ENCODE results near the gene BIRC7. TPM values are rescaled to one million over a fixed set of nuclear protein-coding genes. Genes with fewer than 3 reads are reported as not detected.

Gene BIRC7, protein sequence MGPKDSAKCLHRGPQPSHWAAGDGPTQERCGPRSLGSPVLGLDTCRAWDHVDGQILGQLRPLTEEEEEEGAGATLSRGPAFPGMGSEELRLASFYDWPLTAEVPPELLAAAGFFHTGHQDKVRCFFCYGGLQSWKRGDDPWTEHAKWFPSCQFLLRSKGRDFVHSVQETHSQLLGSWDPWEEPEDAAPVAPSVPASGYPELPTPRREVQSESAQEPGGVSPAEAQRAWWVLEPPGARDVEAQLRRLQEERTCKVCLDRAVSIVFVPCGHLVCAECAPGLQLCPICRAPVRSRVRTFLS
- total RNA-seq (2021; ENCODE audit: unreplicated experiment): 0.96 TPM
- polyA plus RNA-seq (2012): 0.68 and 0.84 TPM in 2 replicates
- percentile 18 among the genes with signal in this experiment for Bru-seq, nascent RNA
- percentile 16 among the genes with signal in this experiment for BruChase-seq, experiment 1, labeled RNA remaining after a 6-hour chase
- not detected for BruChase-seq, experiment 2, labeled RNA remaining after a 2-hour chase
- long read RNA-seq: 0 reads

DNA sequence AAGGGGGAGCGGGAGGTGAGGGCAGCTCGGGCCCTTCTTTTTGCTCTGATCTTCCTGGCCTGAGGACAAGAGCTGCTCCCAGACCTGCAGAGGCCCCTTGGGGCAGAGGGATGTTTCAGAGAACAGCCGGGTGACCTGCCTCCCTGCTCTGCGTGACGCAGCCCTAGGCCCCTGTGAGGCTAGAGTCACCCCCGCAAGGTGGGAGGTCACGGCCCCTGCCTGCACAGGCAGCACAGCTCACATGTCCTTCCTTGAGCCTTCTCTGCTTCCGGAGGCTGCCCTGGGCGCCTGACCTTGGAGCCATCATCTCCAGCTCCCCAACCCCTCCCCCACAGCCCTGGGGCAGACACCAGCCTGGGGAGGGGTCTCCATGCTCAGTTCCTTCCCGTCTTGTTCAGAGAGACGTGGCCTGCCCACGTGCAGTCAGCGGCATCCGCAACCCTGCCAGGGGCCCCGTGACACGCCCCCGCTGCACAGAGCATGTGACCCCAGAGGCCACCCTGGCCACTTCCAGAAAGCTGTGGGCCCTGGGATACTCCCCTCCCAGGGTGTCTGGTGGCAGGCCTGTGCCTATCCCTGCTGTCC lies at the start of gene BIRC7:
TSS of gene BIRC7 (plus strand) at position 507 of the 585 bp plus-strand sequence. CDS start 192 bp downstream, outside the sequence.
- H3K9ac ChIP-seq (ENCODE audit: low read length): peak within 1 kb of the TSS; percentile 32
- H3K79me2 ChIP-seq (ENCODE audit: insufficient read depth, low read length): no peaks in the 10 kb centered on the region
- no peaks in the 10 kb centered on the region for H3K9me3 ChIP-seq (ENCODE audit: control insufficient read depth in 1 of 2, insufficient read depth in 1 of 2, low read depth in 1 of 2, low read length in 2 of 2)
- H3K4me1 ChIP-seq (ENCODE audit: control insufficient read depth in 1 of 2, insufficient read depth in 2 of 2, low read length in 2 of 2): peaks cover 38 to 58% of the 10 kb centered on the region in 2 experiments
- no peaks in the 10 kb centered on the region for H4K20me1 ChIP-seq (ENCODE audit: insufficient read depth)
- H3K4me3 ChIP-seq (replicated peaks in 1 of 2; ENCODE audit: low read depth in 1 of 2, low read length in 2 of 2): peak within 1 kb of the TSS; percentile 13 to 29; a peak in 3 of 4 replicates
- ATAC-seq (no peak), DNase-seq (ENCODE audit: low read depth, low spot score) (no peak)
- H3K27ac ChIP-seq (ENCODE audit: low read depth, low read length): peak within 1 kb of the TSS; percentile 39; the same call in 1 of the 2 replicates
- H3K27me3 ChIP-seq (ENCODE audit: insufficient read depth, low read length): no peaks in the 10 kb centered on the region
- no TSS peak for BruUV-seq (replicated peaks)
- peak within 1 kb of the TSS; percentile 69 for H3K4me2 ChIP-seq (ENCODE audit: low read length)
- no peak within 1 kb of the TSS for H2AFZ ChIP-seq (ENCODE audit: low read depth, low read length, poor library complexity, severe bottlenecking)
- intact Hi-C loops (cut with micrococcal nuclease): no loop called here
- no peaks in the 10 kb centered on the region for H3K9me2 ChIP-seq (ENCODE audit: insufficient read depth)
- ChIA-PET CTCF (interaction anchor here (1.5 to 6.2 kb wide), 2 partner anchors 11 kb away, joined by 3 to 107 read pairs; no protein-coding TSS in a partner anchor), RAD21 (ENCODE audit: low non-redundant PET in 1 of 2, low total read pairs in 2 of 2, uncharacterized antibody in 2 of 2, unreplicated experiment in 2 of 2) (no interaction called here), POLR2A (interaction anchor here (1.4 kb wide), 2 partner anchors 12 to 15 kb away, joined by 3 to 9 read pairs; no protein-coding TSS in a partner anchor)
- no peaks in the 10 kb centered on the region for H3K36me3 ChIP-seq (ENCODE audit: control insufficient read depth in 1 of 2, insufficient read depth in 2 of 2, low read length in 2 of 2)
- TF ChIP-seq EZH2 (IDR thresholded peaks at IDR 0.05): no peak
- no peak for TF ChIP-seq ELF1 (IDR thresholded peaks at IDR 0.05; ENCODE audit: borderline replicate concordance, low read depth)
- no peak for TF ChIP-seq ZNF274 (IDR thresholded peaks at IDR 0.05; ENCODE audit: low read depth, low read length)
- TF ChIP-seq, protein P1, sequence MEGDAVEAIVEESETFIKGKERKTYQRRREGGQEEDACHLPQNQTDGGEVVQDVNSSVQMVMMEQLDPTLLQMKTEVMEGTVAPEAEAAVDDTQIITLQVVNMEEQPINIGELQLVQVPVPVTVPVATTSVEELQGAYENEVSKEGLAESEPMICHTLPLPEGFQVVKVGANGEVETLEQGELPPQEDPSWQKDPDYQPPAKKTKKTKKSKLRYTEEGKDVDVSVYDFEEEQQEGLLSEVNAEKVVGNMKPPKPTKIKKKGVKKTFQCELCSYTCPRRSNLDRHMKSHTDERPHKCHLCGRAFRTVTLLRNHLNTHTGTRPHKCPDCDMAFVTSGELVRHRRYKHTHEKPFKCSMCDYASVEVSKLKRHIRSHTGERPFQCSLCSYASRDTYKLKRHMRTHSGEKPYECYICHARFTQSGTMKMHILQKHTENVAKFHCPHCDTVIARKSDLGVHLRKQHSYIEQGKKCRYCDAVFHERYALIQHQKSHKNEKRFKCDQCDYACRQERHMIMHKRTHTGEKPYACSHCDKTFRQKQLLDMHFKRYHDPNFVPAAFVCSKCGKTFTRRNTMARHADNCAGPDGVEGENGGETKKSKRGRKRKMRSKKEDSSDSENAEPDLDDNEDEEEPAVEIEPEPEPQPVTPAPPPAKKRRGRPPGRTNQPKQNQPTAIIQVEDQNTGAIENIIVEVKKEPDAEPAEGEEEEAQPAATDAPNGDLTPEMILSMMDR (IDR thresholded peaks at IDR 0.05 in 2 of 3, conservative IDR thresholded peaks at IDR 0.05 in 1 of 3; ENCODE audit: borderline replicate concordance in 1 of 3, insufficient read depth in 1 of 3, low read depth in 2 of 3, low read length in 2 of 3): no peak
- TF ChIP-seq YY1 (IDR thresholded peaks at IDR 0.05; ENCODE audit: extremely low read depth, insufficient replicate concordance, low read depth, low read length): no peak
- no peak for TF ChIP-seq FOSL1 (IDR thresholded peaks at IDR 0.05; ENCODE audit: low read depth)
- no peak for TF ChIP-seq RAD21 (IDR thresholded peaks at IDR 0.05; ENCODE audit: low read depth)
- no peak for TF ChIP-seq SIN3A (IDR thresholded peaks at IDR 0.05; ENCODE audit: low read depth)
- TF ChIP-seq, protein P2, sequence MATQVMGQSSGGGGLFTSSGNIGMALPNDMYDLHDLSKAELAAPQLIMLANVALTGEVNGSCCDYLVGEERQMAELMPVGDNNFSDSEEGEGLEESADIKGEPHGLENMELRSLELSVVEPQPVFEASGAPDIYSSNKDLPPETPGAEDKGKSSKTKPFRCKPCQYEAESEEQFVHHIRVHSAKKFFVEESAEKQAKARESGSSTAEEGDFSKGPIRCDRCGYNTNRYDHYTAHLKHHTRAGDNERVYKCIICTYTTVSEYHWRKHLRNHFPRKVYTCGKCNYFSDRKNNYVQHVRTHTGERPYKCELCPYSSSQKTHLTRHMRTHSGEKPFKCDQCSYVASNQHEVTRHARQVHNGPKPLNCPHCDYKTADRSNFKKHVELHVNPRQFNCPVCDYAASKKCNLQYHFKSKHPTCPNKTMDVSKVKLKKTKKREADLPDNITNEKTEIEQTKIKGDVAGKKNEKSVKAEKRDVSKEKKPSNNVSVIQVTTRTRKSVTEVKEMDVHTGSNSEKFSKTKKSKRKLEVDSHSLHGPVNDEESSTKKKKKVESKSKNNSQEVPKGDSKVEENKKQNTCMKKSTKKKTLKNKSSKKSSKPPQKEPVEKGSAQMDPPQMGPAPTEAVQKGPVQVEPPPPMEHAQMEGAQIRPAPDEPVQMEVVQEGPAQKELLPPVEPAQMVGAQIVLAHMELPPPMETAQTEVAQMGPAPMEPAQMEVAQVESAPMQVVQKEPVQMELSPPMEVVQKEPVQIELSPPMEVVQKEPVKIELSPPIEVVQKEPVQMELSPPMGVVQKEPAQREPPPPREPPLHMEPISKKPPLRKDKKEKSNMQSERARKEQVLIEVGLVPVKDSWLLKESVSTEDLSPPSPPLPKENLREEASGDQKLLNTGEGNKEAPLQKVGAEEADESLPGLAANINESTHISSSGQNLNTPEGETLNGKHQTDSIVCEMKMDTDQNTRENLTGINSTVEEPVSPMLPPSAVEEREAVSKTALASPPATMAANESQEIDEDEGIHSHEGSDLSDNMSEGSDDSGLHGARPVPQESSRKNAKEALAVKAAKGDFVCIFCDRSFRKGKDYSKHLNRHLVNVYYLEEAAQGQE (IDR thresholded peaks at IDR 0.05; ENCODE audit: low read depth): no peak
